Coronary artery (tissue), 2 donors: ENCODE measurements around the gene COL18A1.

Experiments
- DNase-seq: peaks from one replicate; pipeline ENCODE4 v3.0.0-alpha.2; 2017; ENCODE audit warnings: low spot score
- H3K27ac ChIP-seq, 2 donors: fragments of 200-600 bp; sonication (generic); one replicate each; pipeline ENCODE4 v1.5.1; 2016 to 2019
- H3K4me3 ChIP-seq: fragments of 200-600 bp; sonication (generic); 2 replicates; pipeline ENCODE4 v1.5.1; 2016; ENCODE audit warnings: mild to moderate bottlenecking, moderate library complexity
- CTCF ChIP-seq: fragments of 200-600 bp; sonication (generic); IDR thresholded peaks from one replicate; pipeline ENCODE4 v1.5.1; 2019; ENCODE audit warnings: antibody characterized with exemption

COL18A1 gene

DNA sequence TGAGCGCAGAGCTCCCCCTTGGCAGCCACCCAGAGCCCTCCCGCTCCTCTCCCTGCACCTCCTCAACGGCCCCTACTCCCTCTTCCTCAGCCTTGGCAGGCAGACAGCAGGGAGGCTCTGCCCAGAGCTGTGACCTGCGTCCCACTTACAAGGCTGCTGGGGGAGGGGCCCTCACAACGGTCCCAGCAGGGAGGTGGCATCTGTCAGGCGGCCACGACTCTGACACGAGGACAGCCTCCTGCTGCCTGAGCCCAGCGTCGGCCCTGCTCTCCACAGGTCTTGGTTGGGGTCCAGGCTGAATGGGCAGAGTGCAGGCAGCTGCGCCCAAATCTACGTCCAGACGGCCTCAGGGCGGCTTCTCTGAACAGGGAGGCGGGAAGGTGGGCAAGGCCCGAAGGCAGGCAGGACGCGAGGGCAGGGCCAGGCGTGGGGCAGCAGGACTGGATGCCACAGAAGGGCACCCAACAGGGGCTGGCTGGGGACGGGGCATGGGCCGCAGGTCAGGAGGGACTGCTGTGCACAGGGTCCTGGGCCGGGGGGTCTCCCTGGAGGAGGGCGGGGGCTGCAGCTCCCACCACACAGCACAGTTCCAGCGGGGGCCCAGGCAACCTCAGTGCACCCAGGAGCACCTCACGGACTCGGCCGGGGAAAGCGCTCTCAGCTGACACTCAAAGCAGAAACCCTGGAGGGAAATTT lies 129.8 kb downstream of the COL18A1 start:
- DNase-seq: no peak
- Histone ChIP-seq H3K4me3 (no peak overlapping the region), H3K27ac (no peak overlapping the region)
- TF ChIP-seq CTCF: no peak

GRCh38 chr21:45535341-45536081 lies 130.5 kb downstream of the COL18A1 start:
- Histone ChIP-seq H3K4me3 (no peak overlapping the region), H3K27ac (no peak overlapping the region)
- DNase-seq: no peak
- TF ChIP-seq CTCF: no peak

DNA sequence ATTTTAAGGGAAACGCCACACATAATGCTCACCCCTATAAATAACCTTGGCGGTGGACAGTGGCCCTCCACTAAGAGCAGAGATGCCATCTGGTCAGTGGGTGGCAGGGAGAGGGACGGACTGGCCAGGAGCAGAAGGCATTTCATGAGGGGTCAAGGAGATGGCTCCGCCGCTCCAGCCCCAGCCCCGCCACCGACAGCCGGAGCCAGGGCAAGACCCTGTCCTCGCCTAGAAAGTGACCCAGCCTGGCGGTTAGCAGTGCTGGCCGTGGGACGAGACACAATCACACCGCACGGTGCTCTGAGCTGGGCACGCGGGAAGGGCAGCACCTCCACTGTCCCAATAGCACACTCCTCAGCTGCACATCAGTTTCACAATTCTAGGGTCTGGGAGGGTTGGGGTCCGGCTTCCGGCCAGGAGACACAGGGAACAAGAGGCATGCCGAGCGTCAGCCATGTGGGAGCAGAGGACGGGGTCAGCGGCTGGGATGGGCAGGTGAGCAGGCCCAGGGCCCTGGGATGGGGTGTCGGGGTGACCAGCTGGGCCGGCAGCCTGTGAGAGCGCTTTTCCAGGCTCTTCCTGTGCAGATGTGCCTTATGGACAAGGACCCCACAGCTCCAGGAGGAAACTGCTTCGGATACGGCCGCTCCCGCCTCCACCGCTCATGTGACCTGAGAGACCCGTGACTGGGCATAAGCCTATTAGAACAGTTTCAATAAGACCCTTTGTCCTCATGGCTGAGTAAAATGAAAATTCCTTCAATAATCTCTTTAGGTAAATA lies 131.5 kb downstream of the COL18A1 start:
- Histone ChIP-seq H3K4me3 (no peak overlapping the region), H3K27ac (no peak overlapping the region)
- no peak for TF ChIP-seq CTCF
- DNase-seq: no peak

DNA sequence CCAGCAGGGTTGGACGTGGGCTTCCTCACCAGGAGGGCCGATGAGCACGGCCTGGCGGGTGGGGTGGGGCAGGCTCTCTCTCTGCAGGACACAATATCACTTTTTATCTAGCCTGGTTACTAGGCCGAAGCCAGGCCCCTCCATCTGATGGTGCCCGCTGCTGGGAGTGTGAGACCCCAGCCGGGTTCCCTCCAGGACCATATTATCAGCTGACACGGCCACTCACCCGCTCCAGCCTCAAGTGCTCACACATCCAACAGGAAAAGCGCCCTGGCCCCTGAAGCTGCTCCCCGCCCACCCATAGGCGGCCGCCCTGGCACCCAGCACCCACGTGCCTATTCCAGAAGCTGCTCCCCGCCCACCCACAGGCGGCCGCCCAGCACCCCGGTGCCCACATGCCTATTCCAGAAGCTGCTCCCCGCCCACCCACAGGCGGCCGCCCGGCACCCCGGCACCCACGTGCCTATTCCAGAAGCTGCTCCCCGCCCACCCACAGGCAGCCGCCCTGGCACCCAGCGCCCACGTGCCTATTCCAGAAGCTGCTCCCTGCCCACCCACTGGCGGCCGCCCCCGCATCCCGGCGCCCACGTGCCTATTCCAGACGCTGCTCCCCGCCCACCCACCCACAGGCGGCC lies 132.3 kb downstream of the COL18A1 start:
- TF ChIP-seq CTCF: no peak
- no peak overlapping the region for H3K4me3 ChIP-seq
- no peak for DNase-seq
- H3K27ac ChIP-seq: no peak overlapping the region

- DNase-seq: no peak
- TF ChIP-seq CTCF: no peak
- Histone ChIP-seq H3K4me3 (no peak overlapping the region), H3K27ac (no peak overlapping the region)
Measured at GRCh38 chr21:45537746-45538291, 132.9 kb downstream of the COL18A1 start.

DNA sequence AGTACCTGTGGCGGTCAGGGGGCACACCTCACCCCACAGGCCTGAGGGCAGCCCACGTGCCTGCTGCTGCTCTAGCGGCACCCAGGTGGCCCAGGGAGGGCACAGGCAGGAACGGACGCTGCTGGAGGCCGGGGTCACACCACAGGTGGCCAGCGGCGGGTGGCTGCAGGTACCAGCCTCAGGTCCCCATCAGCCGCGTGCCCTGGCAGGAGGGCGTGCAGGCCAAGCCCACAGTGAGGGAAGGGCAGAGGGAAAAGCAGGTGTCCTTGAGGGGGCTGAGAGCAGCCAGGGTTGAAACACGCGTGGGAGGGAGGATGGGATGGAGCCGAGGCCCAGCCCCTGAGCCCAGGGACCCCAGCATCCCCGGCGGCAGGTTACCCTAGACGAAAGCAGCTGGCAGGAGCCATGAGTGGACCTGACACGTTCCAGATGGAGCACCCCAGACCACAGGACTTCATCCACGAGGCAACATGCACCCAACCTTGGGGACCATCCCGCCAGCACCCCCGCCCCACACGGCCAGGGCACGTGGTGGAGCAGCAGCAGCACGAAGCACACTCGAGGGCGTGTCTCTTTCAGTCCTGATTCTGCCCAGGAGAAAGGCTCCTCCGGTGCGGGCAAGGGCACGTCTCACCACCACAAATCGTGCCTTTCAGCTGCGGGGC lies 133.5 kb downstream of the COL18A1 start:
- H3K4me3 ChIP-seq: no peak overlapping the region
- no peak overlapping the region for H3K27ac ChIP-seq
- DNase-seq: peak; percentile 72
- no peak for TF ChIP-seq CTCF
